ENCODE data around the gene SLC12A1.

Gene SLC12A1

DNA sequence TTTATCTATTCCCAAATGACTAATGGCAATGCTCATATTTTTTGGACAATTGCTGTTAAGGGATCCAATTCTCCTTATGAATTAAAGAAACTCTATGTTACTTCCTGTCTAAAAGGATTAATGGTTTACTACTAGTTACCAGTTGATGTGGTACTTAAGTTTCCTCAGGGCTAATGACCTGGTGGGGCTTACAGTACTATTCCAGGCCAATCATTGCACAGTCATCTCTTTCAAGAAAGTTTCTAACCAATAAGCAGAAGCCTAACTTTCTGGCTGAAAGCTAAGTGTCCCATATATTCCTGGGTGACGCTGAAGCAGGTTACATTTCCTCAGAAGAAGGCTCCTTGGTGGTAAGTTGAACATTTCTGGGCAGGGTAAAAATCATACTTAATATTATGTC, at the start of gene SLC12A1:
TSS of gene SLC12A1 (plus strand) at position 322 of the 400 bp plus-strand sequence. CDS start 1,418 bp downstream, outside the sequence.
- no peak for DNase-seq (ENCODE audit: low read depth)

DNA sequence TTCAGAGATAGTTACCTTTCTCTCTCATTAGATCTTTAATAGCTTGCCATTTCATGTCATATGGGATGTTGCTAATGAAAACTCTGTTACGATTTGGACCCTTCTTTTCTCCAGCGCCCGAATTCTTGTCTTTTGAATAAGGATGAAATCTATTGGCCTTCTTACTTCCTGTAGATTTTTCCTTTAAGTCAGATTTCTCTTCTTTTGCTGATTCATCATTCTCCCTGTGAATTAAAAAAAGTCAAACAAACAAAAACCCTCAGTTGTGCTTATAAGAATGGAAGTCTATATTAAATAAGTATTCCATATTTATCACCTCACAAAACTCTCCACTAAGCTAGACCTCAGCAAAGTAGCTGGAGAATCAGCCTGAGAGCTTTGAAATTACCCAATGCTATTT, 37.5 kb upstream of the SLC12A1 start:
- DNase-seq (ENCODE audit: low read depth): no peak

DNA sequence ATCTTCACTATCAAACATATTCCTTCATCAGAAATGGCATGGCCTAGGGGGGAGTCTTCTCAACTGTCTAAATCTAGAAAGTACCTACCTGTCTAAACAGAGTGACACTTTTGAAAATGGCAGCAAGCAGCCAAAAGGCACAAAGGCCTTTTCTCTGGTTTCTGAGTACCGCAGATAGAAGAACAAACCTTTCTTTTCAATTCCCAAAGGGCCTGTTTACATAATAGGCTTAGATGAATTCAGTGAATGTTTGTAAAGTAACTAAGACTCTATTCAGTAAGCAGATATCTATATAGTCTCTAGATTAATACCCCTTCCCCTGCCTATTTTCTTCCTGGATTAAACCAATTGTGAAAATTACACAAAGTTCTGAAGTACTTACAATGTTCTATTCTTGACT, 35.1 kb upstream of the SLC12A1 start:
- DNase-seq (ENCODE audit: low read depth): no peak

DNA sequence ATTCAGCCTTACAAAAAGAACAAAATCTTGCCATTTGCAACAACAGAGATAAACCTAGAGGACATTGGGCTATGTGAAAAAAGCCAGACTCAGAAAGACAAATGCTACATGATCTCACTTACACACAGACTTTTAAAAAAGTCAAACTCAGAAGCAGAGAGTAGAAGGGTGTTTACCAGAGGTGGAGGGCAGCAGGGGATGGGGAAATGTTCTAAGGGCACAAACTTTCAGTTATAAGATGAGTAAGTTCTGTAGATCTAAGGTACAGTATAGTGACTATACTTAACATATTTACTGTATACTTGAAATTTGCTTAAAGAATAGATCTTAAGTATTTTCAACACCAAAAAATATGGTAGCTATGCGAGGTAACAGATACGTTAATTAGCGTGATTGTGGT, 31.0 kb upstream of the SLC12A1 start:
- DNase-seq (ENCODE audit: low read depth): no peak

DNA sequence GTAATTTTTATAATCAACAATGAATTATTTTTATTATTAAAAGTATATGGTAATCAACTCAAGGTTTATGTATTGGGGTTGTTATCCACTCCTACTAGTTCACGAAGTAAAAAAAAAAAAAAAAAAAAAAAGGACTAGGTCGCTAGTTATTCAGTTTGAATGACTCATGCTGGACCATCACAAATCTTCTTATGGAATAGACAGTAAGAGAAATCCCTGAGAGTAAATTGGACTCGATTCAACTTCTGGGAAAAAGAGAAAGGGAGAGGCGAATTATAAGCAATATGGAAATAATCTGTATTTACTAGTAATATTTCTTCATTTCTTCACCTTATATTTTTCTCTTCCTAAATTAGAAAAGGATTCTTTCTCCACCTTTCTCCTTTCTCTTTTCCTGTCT, 30.0 kb upstream of the SLC12A1 start:
- no peak for DNase-seq (ENCODE audit: low read depth)

DNA sequence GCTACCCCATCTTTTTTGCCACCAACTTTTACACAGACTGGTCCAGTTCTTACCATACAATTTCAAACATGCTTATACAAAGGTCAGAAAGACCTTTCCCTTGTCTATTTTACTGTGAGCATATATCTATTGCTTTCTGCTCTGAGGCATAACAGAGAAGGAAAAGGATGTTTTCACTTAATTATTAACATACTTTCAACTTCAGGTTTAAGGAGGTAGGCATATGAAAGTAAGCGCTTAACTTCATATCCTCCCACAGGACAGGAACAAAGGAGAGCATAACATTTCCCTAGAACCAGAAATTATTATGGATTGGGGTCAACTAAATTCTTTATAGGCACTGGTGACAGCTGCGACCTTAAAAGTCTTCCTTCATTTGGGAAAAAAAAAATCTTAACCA, 29.1 kb upstream of the SLC12A1 start:
- no peak for DNase-seq (ENCODE audit: low read depth)

DNA sequence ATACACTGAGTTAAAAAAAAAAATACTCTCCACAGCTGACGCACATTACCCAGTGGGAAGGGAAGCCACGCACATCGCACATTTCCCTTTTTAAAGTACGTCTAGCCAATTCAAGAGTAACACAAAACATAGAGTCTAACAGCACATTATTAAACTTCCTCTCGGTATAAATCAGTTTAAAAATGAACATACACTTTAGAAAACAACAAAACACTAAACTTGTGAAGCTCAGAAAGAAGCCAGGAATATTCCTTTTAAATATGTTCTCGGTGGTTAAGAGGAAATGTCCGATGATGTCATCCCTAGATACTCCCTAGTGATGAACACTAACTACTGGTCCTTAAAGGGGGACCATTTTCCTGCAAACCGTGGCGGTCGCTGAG, 28.7 kb upstream of the SLC12A1 start:
- no peak for DNase-seq (ENCODE audit: low read depth)

DNA sequence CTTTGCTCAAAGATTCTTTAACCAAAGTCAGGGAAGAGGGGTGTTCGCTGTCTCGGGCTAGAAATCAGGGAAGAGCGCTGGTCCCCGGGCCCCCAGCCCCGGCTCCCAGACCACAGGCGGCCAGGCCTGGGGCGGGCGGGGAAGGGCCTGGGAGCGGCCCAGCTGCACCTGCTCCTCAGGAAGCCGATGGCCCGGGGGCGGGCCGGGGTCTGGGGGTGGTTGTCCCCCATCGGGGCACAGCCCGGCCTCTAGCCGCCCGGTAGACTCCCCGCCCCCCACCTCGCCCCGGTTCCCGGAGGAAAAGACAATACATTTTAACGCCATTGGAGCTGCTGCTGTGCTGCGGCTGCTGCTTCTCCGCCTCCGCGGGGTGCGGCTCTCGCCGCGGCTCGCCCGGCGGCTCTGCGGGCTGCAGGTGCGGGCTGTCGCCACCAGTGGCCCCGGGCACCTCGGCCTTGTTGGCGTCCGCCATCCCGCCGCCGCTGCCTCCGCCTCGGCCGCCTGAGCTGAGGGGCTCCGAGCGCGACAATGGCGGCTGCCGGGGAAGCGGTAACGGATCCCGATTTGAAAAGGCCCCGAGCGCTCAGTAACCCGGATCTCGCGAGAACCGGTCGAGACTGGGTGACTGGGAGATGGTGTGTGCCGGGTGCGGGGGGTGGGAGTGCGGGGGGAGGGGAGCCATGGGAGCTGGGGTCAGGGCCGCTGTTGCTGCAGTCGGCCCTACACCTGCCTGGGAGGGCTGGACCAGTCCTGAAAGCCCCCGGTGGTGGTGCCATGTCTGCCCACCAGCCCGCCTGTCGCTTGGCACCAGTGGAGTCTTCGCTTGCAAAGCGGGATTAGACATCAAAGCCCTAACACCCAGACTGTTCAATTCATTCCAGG, 28.1 kb upstream of the SLC12A1 start, which contains the start of gene MYEF2:
TSS of gene MYEF2 (minus strand) at position 530 of the 882 bp plus-strand sequence. CDS start at position 472, 58 bp downstream.
- DNase-seq (ENCODE audit: low read depth): peak; percentile 56

DNA sequence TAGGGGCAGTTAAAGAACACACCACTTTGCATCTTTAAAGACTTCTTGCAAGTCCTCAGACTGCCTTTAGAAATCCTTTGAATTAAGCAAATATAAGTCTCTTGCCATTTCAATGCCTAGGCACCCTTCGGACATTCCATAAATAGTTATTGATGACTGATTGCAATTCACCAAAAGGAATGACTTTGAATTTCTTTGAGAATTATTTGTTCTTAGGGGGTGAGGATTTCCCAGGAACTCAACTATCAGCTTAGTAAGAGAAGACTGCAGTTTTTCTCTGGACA, 27.5 kb upstream of the SLC12A1 start:
- no peak for DNase-seq (ENCODE audit: low read depth)

DNA sequence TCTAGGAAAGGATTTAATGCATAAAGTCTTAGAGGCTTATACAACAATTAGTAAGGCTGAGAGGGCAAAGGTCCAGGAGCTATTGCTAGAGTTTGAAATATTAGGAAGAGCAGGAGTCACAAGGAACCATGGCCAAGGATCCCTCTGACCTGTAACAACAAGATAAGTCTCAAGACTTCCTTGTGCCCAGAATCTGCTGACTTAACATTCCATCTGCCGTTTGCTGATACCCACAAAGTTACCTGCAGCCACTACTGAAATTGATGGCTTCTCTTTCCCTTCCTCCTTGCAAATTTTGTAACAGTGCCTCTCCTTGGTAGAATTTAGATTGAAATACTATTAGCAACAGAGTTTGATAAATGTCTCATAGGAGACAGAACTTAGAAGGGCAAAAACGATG, 23.4 kb upstream of the SLC12A1 start:
- no peak for DNase-seq (ENCODE audit: low read depth)

DNA sequence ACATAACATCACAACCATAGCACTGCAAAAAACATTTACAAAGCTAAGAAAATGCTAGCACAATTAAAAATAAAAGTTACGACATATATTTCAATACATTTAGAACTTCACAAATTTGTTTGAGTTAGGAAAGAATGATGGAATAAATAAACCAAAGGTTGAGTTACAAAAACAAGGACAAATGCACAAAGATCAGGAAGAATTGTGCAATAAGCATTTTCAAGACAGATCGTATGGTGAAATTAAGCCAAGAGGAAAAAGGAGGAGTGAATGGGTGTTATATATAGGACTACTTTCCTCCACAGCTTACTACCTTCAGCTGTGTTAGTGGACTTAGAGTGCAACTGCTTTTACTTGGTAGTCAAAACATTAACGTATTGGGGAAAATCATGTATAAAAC, 20.6 kb upstream of the SLC12A1 start:
- no peak for DNase-seq (ENCODE audit: low read depth)

DNA sequence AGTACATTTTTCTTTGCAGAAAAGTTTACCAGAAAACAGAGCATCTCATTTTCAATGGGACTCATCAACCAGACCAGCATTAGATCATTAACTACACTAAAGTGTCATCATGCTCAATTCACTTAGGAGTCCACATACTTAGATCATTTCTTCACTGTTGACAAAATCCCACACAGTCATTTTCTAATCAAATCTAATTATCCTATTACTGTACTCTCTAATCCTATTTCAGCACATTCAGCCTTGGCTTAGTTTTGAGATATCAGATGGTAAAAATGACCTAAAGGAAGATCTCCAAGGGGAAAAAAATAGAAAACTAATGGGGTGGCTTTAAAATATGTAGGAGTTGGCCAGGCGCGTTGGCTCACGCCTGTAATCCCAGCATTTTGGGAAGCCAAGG, 19.8 kb upstream of the SLC12A1 start:
- DNase-seq (ENCODE audit: low read depth): no peak

DNA sequence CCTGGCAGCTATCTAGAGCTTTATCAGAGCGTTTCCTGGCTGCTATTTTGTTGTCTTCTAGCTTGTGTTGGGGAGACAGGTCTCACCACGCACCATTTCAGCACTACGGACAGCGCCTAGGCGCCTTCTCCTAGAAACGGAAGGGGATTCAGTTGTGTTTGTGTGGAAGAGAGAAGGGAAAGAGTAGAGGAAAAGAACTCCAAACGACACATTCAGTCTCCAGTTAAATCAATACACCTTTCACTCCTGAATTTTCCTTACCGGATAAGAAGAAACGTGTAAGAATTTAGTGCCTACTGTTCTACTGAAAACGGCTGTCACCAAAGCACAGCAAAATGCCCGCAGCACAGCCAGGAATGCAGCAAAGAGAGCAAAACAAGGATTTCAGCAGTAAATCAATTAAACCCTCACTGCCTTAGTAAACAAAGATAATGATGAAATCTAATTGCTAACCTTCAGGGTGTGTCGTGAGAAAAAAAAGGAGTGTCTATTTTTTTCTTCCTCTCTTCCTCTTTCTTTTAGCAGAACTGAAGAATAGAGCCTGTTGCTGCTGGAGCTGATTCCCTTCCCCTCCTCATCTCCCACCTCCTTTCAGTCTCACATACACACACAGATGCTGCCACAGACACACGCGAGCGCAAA, 15.0 kb upstream of the SLC12A1 start:
- DNase-seq (ENCODE audit: low read depth): peak; percentile 25

DNA sequence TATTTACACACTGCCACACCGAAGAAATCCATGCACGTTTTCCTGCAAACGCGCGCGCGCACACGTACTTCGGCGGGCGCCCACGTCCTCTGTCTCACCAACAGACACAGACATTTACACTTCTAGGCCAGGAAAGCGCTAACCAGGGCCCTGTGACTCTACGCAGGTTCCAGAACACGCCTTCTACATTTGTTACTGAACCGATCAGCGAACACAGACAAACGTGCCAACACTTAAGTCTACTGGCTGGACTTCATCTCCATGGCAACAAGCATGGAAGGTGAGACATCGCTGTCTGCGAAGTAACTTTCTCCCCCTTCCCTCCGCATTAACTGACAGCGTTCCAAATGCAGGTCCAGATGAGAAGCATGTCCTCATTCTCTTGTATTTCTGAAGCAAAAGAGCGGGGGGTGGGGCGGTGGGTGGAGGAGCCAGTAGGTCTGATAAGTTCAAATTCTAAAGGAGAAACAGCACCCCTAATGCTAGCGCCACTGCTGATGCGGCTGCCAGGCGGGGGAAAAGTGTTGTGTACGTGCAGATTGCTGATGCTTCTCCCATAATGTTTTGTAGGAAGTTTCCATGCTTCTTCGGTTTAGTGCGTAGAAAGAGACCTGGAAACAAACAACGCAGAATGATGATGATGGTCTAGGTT, 14.4 kb upstream of the SLC12A1 start, which contains the start of gene CTXN2:
TSS of gene CTXN2 (plus strand) at position 92 of the 652 bp plus-strand sequence. CDS start 9,636 bp downstream, outside the sequence.
- no peak for DNase-seq (ENCODE audit: low read depth)

DNA sequence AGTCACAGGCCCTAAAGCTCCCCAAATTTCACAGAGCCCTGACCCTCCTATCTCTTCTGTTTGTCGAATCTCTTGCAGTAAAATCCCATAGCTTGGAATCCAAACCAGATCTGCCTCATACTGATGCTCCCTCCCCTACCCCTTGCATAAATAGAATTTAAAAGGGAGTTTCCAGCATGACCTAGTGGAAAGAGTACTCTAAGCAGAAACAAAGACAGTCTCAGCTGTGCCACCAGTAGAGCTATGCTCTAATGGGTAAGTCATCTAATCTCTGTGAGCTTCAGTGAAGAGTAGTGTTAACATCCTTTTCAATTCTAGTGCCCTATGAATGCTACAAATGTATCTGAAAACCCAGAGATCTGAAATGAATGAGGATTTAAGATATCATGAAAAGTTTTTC, 4.0 kb upstream of the SLC12A1 start:
- no peak for DNase-seq (ENCODE audit: low read depth)

DNA sequence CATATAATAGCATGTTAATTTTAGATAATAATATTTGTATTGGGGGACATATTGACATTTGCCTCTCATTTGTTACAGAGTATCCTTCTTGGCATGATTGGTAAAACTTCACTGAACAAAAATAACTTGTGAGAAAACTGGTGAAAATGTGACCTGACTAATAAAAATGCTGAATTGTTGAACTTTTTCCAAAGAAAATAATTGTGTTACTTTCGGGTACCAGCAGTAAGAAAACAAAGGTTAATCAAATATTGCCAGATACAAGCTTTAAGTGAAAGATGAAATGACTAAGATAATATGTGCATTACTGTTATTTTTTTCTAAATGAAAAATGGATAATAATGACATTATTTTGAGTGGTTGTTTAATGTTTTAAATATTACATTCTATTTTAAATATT, 15.2 kb downstream of the SLC12A1 start:
- no peak for DNase-seq (ENCODE audit: low read depth)

DNA sequence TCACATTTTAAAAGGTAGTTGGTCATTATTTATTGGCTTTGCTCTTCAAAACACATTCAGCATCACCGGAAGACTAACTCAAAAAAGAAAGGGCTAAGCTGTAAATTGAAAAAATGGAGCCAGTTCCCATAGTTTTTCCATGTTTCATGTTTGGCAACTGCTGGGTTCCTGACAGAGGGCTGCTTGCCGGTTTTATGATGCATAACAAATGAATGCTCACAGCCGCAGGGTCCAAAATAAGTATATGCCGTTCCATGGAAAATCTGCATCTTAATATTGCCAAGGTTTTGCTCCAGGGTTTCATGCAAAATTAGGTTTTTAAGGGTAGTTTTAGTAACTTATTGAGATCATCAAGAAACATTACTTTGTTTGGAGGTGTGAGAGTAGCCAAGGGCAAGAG, 15.8 kb downstream of the SLC12A1 start:
- no peak for DNase-seq (ENCODE audit: low read depth)

DNA sequence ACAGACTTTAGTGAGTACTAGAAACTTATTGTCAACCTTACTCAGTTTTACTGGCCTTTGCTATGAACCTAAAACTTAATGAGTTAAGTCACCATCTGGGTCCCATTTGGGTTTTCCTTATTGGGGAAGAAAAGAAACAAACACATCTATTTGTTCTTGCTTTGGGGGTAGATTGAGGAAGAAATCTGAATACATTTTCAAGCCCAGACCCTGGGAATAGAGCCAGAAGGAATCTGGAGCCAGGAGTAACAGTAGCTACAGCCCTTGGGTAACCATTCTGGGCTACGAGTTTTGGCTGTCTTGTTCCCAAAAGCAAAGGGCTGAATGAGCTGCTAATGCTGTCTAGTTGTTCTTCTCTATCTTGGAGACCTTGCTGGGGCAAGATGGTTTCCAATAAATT, 16.5 kb downstream of the SLC12A1 start:
- no peak for DNase-seq (ENCODE audit: low read depth)

DNA sequence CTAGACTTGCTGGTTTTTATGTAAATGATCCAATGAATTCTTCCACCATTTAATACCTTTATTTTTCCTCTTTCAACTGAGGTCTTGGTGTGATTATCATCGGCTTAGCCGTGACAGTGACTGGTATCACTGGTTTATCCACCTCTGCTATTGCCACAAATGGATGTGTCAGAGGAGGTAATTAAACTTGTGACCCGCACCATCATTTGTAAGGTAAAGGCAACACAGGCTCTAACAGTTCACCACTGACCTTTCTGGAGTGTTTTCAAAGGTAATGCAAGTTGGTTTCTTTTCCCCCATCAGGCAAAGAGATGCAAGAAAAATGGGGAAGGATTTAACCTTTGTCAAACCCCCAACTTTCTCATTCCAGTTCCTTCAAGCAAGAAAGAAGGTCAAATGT, 19.7 kb downstream of the SLC12A1 start:
- DNase-seq (ENCODE audit: low read depth): no peak

DNA sequence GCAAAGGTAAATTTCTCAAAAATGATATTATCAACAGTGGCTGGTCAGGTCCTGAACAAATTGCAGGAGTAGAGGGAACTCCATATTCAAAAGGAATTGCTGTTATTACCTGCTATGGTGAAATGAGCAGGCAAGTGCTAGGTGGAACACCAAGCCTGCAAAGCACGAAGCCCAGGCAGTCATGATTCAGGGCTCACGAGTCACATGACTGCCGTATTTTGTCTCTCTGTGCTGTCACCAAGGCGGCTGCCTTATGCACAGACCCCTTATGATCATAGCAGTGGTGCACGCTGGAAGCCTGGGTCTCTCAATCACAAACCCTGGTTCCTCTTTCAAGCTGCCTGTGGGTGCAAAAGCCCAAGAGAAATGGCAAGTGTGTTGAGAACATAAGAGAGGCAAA, 24.4 kb downstream of the SLC12A1 start:
- no peak for DNase-seq (ENCODE audit: low read depth)

DNA sequence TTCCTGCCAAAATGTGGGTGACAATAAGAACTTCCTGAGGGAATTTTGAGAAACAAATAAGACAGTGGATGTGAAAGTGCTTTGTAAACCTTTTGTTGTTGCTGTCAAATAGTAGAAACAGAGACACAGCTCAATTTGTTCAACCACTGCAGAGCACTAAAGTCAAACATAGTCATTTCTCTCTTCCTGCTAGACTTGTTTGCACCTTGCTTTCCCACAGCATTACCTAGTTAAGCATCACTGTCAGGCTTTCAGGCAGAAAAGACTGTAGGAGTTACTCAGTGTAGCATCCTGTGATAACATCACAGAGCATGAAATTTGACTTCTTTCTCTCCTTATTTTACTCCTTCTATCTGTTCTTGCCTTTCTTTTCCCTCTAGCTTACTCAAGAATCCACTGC, 27.1 kb downstream of the SLC12A1 start:
- no peak for DNase-seq (ENCODE audit: low read depth)

DNA sequence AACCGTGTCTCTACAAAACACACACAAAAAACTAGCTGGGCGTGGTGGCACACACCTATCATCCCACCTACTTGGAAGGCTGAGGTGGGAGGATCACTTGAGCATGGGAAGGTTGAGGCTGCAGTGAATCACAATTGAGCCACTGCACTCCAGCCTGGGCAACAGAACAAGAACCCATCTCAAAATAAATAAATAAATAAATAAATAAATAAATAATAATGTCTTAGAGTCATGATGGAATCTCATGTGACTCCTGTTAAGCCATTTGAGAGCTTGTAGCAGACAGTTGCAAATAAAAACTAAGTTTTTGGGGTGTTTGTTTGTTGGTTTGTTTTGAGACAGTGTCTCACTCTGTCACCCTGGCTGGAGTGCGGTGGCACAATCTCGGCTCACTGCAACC, 33.2 kb downstream of the SLC12A1 start:
- DNase-seq (ENCODE audit: low read depth): no peak

DNA sequence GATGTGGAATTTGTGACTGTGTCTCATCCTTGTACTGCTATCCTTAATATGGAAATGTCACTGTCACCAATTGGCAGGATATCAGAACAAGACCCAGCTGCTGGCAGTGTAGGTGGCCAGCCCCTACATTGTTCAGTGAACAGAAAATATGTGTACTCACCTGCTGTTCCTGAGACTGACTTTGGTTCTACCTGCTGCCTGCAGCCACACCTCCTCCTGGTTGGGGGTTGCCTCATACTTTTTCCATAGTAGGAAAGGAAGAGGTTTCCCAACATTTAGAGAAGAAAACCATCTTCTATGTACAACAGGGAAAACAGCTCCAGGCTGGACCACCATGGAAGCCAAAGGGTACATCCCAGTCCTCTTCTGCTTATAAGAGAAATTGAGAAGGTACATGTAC, 35.9 kb downstream of the SLC12A1 start:
- DNase-seq (ENCODE audit: low read depth): no peak

Data from activated T-cell treated with anti-CD3 and anti-CD28 coated beads for 1 hour (primary cell).